PC-9 (cell line): Measurements from ENCODE around the gene ACTRT3. TPM values are rescaled to one million over a fixed set of nuclear protein-coding genes. Genes with fewer than 3 reads are reported as not detected.
A peak's percentile ranks its signal among the peaks of the same experiment; 100 is the strongest.

Source experiments
- Bru-seq: library from RNA; stranded (reverse); fragments of 400-500 nt; gene quantifications from one replicate; lab custom pipeline; 2021; lab: Mats Ljungman, UMichigan
- BruChase-seq, 2 experiments: library from RNA; stranded (reverse); fragments of 400-500 nt; gene quantifications; one replicate each; lab custom pipeline; 2021; lab: Mats Ljungman, UMichigan
- BruUV-seq: library from RNA; stranded (reverse); fragments of 400-500 nt; replicated peaks from 2 replicates; lab custom pipeline; 2021; lab: Mats Ljungman, UMichigan
- CTCF ChIA-PET: fragments of 300-600 bp; sonication (Branson Sonifier 250); formaldehyde crosslinking; loops from one replicate; lab custom pipeline; 2022; ENCODE audit warnings: antibody characterized with exemption; lab: Charles Lee
- POLR2A ChIA-PET: fragments of 300-600 bp; sonication (Branson Sonifier 250); formaldehyde crosslinking; loops from one replicate; lab custom pipeline; 2022; ENCODE audit warnings: antibody characterized with exemption; ENCODE audit not compliant: unreplicated experiment; lab: Charles Lee
- DNase-seq, 2 experiments: peaks; one replicate each; pipeline versions ENCODE4 v3.0.0 to v3.0.0-alpha.2; 2015 to 2022; ENCODE audit warnings: mixed read lengths in 1 of 2
- H2AFZ ChIP-seq: fragments of 200-600 bp; sonication (generic); 2 replicates; pipeline ENCODE4 v1.8.1; 2017; ENCODE audit warnings: antibody characterized with exemption
- H3F3A ChIP-seq: fragments of 200-600 bp; sonication (generic); 2 replicates; pipeline ENCODE4 v1.8.1; 2017; ENCODE audit warnings: antibody characterized with exemption, mild to moderate bottlenecking, low read depth; ENCODE audit not compliant: insufficient read depth
- H3K27ac ChIP-seq: fragments of 200-600 bp; sonication (generic); 2 replicates; pipeline ENCODE4 v1.6.1; 2016; ENCODE audit warnings: mixed run types
- H3K27me3 ChIP-seq: fragments of 200-600 bp; sonication (generic); 2 replicates; pipeline ENCODE4 v1.6.1; 2016; ENCODE audit warnings: low read depth, mixed run types; ENCODE audit not compliant: insufficient read depth
- H3K36me3 ChIP-seq: fragments of 200-600 bp; sonication (generic); 2 replicates; pipeline ENCODE4 v1.6.1; 2016; ENCODE audit warnings: low read depth, mixed run types
- H3K4me1 ChIP-seq: fragments of 200-600 bp; sonication (generic); replicated peaks from 2 replicates; pipeline ENCODE4 v1.6.1; 2016; ENCODE audit warnings: mixed run types; ENCODE audit not compliant: insufficient read depth
- H3K4me2 ChIP-seq: fragments of 200-600 bp; sonication (generic); 2 replicates; pipeline ENCODE4 v1.6.1; 2017; ENCODE audit warnings: mixed run types
- H3K4me3 ChIP-seq: fragments of 200-600 bp; sonication (generic); 2 replicates; pipeline ENCODE4 v1.6.1; 2016; ENCODE audit warnings: mixed run types
- H3K79me2 ChIP-seq: fragments of 200-600 bp; sonication (generic); 2 replicates; pipeline ENCODE4 v1.6.1; 2017; ENCODE audit warnings: low read depth, mixed run types
- H3K9me2 ChIP-seq: fragments of 200-600 bp; sonication (generic); 2 replicates; pipeline ENCODE4 v1.8.1; 2017; ENCODE audit warnings: mild to moderate bottlenecking; ENCODE audit not compliant: insufficient read depth
- H3K9me3 ChIP-seq: fragments of 200-600 bp; sonication (generic); 2 replicates; pipeline ENCODE4 v1.8.1; 2016; ENCODE audit warnings: low read depth; ENCODE audit not compliant: insufficient read depth
- H4K20me1 ChIP-seq: fragments of 200-600 bp; sonication (generic); 2 replicates; pipeline ENCODE4 v1.8.1; 2017; ENCODE audit not compliant: insufficient read depth
- CTCF ChIP-seq: fragments of 200-600 bp; sonication (generic); conservative IDR thresholded peaks from 2 replicates; pipeline ENCODE4 v1.6.1; 2017; ENCODE audit warnings: mixed run types, antibody characterized with exemption, mild to moderate bottlenecking, moderate library complexity
- EZH2 ChIP-seq: fragments of 200-600 bp; sonication (generic); IDR thresholded peaks from 2 replicates; pipeline ENCODE4 v1.8.0; 2017; ENCODE audit warnings: antibody characterized with exemption, low read depth
- intact Hi-C: fragments of 100-400 bp; cut with micrococcal nuclease; formaldehyde crosslinking; loops from one replicate; pipeline ENCODE4 v1.10.0; 2022; ENCODE audit not compliant: unreplicated experiment
- long read RNA-seq: library from polyadenylated mRNA; stranded (forward); transcript quantifications from one replicate; pipeline ENCODE4 v2.0.0, GENCODE V29; 2022
- total RNA-seq: library from RNA; stranded (reverse); gene quantifications from 2 replicates; pipeline ENCODE4 v1.2.3, GENCODE V29; 2021

The ACTRT3 gene
- 1.5 and 2.4 TPM in 2 replicates for total RNA-seq
- Bru-seq, nascent RNA, result percentile 46 among the genes with signal in this experiment
- BruChase-seq, experiment 1, labeled RNA remaining after a 2-hour chase, result percentile 56 among the genes with signal in this experiment
- BruChase-seq, experiment 2, labeled RNA remaining after a 6-hour chase, result percentile 73 among the genes with signal in this experiment
- long read RNA-seq, partial matches to known transcripts, result 0 of 1 reads
- long read RNA-seq, other reads (novel, unspliced or antisense), result 0 of 1 reads

DNA sequence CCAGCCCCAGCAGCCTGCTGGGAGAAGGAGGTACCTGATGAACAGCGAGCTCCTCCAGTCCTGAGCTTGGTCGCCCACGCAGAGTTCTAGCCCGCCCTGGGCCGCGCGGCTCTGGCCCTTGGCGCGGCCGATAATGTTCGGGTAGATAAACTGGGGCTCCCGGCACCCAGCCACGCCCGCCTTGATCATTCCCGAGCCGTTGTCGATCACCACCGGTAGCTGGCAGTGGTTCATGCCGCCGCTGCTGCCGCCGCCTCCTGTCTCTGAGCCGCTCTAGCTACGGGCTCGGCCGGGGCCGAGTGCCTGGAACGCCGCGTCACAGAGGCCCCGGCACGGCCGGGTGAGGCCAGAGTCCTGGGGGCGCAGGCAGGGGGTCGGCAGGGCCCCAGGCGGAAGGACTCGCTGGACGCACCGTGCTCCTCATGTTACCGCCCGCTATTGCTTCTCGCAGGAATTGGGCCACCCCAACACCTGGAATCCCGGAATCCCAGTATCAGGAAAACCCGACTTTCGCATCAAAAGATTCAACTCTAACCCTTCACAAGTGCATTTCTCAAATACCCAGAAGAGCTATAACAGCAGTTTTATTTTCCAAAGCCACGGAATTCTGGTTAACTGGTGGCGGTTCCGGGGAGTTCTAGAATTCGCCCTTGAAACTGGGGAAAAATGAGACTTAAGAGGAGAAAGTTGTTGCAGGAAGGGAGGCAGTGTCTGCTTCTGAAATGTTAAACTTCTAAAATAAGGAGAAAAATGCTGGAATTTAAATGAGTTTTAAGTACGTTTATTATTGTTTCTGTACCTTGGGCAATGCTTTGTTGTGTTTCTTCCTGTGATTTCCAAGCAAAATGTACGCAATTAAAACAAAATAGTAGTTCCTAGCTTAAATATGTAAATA lies at the start of gene ACTRT3:
TSS of gene ACTRT3 (minus strand) at position 275 of the 895 bp plus-strand sequence. CDS start at position 234, 41 bp downstream.
- intact Hi-C loops, result no loop called here
- Histone ChIP-seq H4K20me1 (peaks cover 5% of the 10 kb centered on the region; the same call in 1 of the 2 replicates), H3F3A (peaks cover 70% of the 10 kb centered on the region), H2AFZ (peak within 1 kb of the TSS; percentile 100), H3K4me2 (peak within 1 kb of the TSS; percentile 99), H3K36me3 (0 out of 2 replicates have a peak, but pooled peaks cover under 1% of the 10 kb centered on the region), H3K9me3 (no peaks in the 10 kb centered on the region), H3K27ac (peak within 1 kb of the TSS; percentile 40), H3K79me2 (peaks cover 12% of the 10 kb centered on the region), H3K4me1 (peaks cover 13% of the 10 kb centered on the region), H3K27me3 (no peaks in the 10 kb centered on the region), H3K9me2 (no peaks in the 10 kb centered on the region), H3K4me3 (peak within 1 kb of the TSS; percentile 100)
- peak; percentile 67 to 68 for DNase-seq
- CTCF ChIA-PET, result interaction anchor here (0.6 kb wide), 2 partner anchors 743 to 1079 kb away, joined by 3 read pairs; no protein-coding TSS in a partner anchor
- no TSS peak for BruUV-seq
- POLR2A ChIA-PET, result interaction anchor here (0.5 to 0.7 kb wide), 4 partner anchors 226 to 1101 kb away, joined by 3 to 8 read pairs (median 4); partner anchors contain the start of gene RPL22L1
- no peak for TF ChIP-seq CTCF
- no peak for TF ChIP-seq EZH2

GRCh38 chr3:169818316-169818715 lies 49.0 kb upstream of the ACTRT3 start:
- H3K4me1 ChIP-seq, result peaks cover 1% of the 10 kb centered on the region; the same call in 1 of the 2 replicates
- H3K9me3 ChIP-seq, result peaks cover 12% of the 10 kb centered on the region; the same call in 1 of the 2 replicates
- H3K27ac ChIP-seq, result no peak overlapping the region
- no peak overlapping the region for H3K4me2 ChIP-seq
- H3K4me3 ChIP-seq, result no peak overlapping the region
- no peak for DNase-seq
- no peaks in the 10 kb centered on the region for H3K9me2 ChIP-seq
- CTCF ChIA-PET, result no interaction called here
- H4K20me1 ChIP-seq, result no peaks in the 10 kb centered on the region
- no peak overlapping the region for H2AFZ ChIP-seq
- no peaks in the 10 kb centered on the region for H3K79me2 ChIP-seq
- H3K36me3 ChIP-seq, result no peaks in the 10 kb centered on the region
- H3F3A ChIP-seq, result no peaks in the 10 kb centered on the region
- BruUV-seq, result no TSS peak
- TF ChIP-seq EZH2 (no peak), CTCF (no peak)
- H3K27me3 ChIP-seq, result no peaks in the 10 kb centered on the region
- intact Hi-C loops, result no loop called here
- POLR2A ChIA-PET, result no interaction called here

DNA sequence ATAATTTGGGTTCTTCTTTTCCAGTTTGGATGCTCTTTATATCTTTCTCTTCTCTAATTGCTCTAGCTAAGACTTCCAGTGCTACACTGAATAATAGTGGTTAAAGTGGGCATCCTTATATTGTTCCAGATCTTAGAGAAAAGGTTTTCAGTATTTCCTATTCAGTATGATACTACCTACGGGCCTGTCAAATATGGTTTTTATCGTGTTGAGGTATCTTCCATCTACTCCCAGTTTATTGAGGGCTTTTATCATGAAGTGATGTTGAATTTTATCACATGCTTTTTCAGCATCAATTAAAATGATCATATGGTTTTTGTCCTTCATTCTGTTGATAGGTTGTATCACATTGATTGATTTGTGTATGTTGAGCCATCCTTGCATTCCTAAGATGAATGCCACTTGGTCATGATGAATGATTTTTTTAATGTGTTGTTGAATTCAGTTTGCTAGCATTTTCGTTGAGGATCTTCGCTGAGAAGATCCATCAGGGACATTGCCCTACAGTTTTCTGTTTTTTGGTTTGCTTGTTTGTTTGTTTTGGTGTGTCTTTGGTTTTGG lies 46.3 kb upstream of the ACTRT3 start:
- CTCF ChIA-PET, result no interaction called here
- DNase-seq, result no peak
- Histone ChIP-seq H2AFZ (no peak overlapping the region), H3K4me1 (peaks cover 16% of the 10 kb centered on the region), H3K4me2 (no peak overlapping the region), H3K9me2 (no peaks in the 10 kb centered on the region), H3F3A (peaks cover 5% of the 10 kb centered on the region; the same call in 1 of the 2 replicates), H3K9me3 (peaks cover 12% of the 10 kb centered on the region; the same call in 1 of the 2 replicates), H4K20me1 (no peaks in the 10 kb centered on the region), H3K27ac (no peak overlapping the region), H3K36me3 (no peaks in the 10 kb centered on the region), H3K4me3 (no peak overlapping the region), H3K79me2 (no peaks in the 10 kb centered on the region), H3K27me3 (no peaks in the 10 kb centered on the region)
- no peak for TF ChIP-seq EZH2
- no peak for TF ChIP-seq CTCF
- intact Hi-C loops, result no loop called here
- POLR2A ChIA-PET, result no interaction called here
- no TSS peak for BruUV-seq
